GM12878 (cell line): ENCODE data around the gene GRAMD1B.

Experiments used
- EZH2 ChIP-seq: IDR thresholded peaks from 2 replicates; pipeline ENCODE4 v1.6.1; 2012; ENCODE audit warnings: low read depth, mild to moderate bottlenecking, control low read depth, inconsistent platforms, low read length, borderline replicate concordance; ENCODE audit not compliant: control insufficient read depth
- FOXM1 ChIP-seq: IDR thresholded peaks from 2 replicates; pipeline ENCODE4 v1.6.1; 2012; ENCODE audit warnings: low read depth, mild to moderate bottlenecking, inconsistent platforms, low read length, moderate library complexity
- RFX5 ChIP-seq: IDR thresholded peaks from 2 replicates; pipeline ENCODE4 v1.6.1; 2011; ENCODE audit warnings: low read depth, low read length, improper control_type of control experiment

GRCh38 chr11:123487157-123487744 lies 57.2 kb downstream of the GRAMD1B start:
- TF ChIP-seq EZH2, result no peak
- no peak for TF ChIP-seq RFX5
- TF ChIP-seq FOXM1, result no peak
